HL-60 (cell line): Measurements from ENCODE around the gene RAD50.

ENCODE experiments used
- CTCF ChIP-seq: IDR thresholded peaks from one replicate; pipeline ENCODE4 v1.5.1; 2011; ENCODE audit warnings: low read length, control low read depth, inconsistent platforms; ENCODE audit not compliant: insufficient read depth
- REST ChIP-seq: IDR thresholded peaks from 2 replicates; pipeline ENCODE4 v1.6.1; 2012; ENCODE audit warnings: low read depth; ENCODE audit not compliant: insufficient replicate concordance

GRCh38 chr5:132556153-132556762, 519 bp upstream of the RAD50 start:
- TF ChIP-seq CTCF (no peak), REST (no peak)
